Caco-2 (cell line): ENCODE data around the gene RGN. TPM values are rescaled to one million over a fixed set of nuclear protein-coding genes. Genes with fewer than 3 reads are reported as not detected.
A peak's percentile ranks its signal among the peaks of the same experiment; 100 is the strongest.
"Not testable (repeated sequence)": the region's sequence is repeated elsewhere in the genome, so short reads cannot be mapped to it uniquely, and the experiment has no call there.

Source experiments
- BruUV-seq: library from RNA; stranded (reverse); fragments of 400-500 nt; replicated peaks from 2 replicates; lab custom pipeline; 2021; lab: Mats Ljungman, UMichigan
- CTCF ChIA-PET: fragments of 300-600 bp; sonication (Branson Sonifier 250); formaldehyde crosslinking; loops from one replicate; lab custom pipeline; 2022; ENCODE audit warnings: antibody characterized with exemption; lab: Charles Lee
- POLR2A ChIA-PET: fragments of 300-600 bp; sonication (Branson Sonifier 250); formaldehyde crosslinking; loops from one replicate; lab custom pipeline; 2022; ENCODE audit warnings: antibody characterized with exemption; lab: Charles Lee
- DNase-seq, 2 experiments: peaks; one replicate each; pipeline versions ENCODE4 v3.0.0 to v3.0.0-alpha.2; 2020 to 2022
- H3K27me3 ChIP-seq: replicated peaks from 2 replicates; pipeline ENCODE4 v1.6.0; 2011; ENCODE audit warnings: low read length; ENCODE audit not compliant: control insufficient read depth, insufficient read depth
- H3K36me3 ChIP-seq: 2 replicates; pipeline ENCODE4 v1.5.1; 2011; ENCODE audit warnings: low read length; ENCODE audit not compliant: control insufficient read depth, insufficient read depth
- H3K4me1 ChIP-seq: fragments of 250-450 bp; sonication (Bioruptor Pico); 2 replicates; pipeline ENCODE4 v1.5.1; 2020; ENCODE audit warnings: mild to moderate bottlenecking
- H3K4me3 ChIP-seq: 2 replicates; pipeline ENCODE4 v1.5.1; 2011; ENCODE audit warnings: low read depth, mild to moderate bottlenecking, control low read depth, low read length
- H3K9me3 ChIP-seq: fragments of 250-450 bp; sonication (Bioruptor Pico); 2 replicates; pipeline ENCODE4 v1.5.1; 2020; ENCODE audit warnings: mild to moderate bottlenecking, moderate library complexity
- H3K27ac Mint-ChIP-seq: one replicate; pipeline ENCODE4 v1.8.0; 2022; ENCODE audit warnings: mixed read lengths; ENCODE audit not compliant: unreplicated experiment
- H3K27me3 Mint-ChIP-seq: one replicate; pipeline ENCODE4 v1.8.0; 2022; ENCODE audit warnings: mixed read lengths; ENCODE audit not compliant: insufficient read depth, unreplicated experiment
- H3K36me3 Mint-ChIP-seq: one replicate; pipeline ENCODE4 v1.8.0; 2022; ENCODE audit warnings: mild to moderate bottlenecking, mixed read lengths; ENCODE audit not compliant: insufficient read depth, unreplicated experiment
- H3K4me1 Mint-ChIP-seq: one replicate; pipeline ENCODE4 v1.8.0; 2022; ENCODE audit warnings: low read depth, mixed read lengths; ENCODE audit not compliant: unreplicated experiment
- H3K4me3 Mint-ChIP-seq: one replicate; pipeline ENCODE4 v1.8.0; 2022; ENCODE audit warnings: mild to moderate bottlenecking, moderate library complexity, mixed read lengths; ENCODE audit not compliant: unreplicated experiment
- H3K9me3 Mint-ChIP-seq: one replicate; pipeline ENCODE4 v1.8.0; 2022; ENCODE audit warnings: mixed read lengths; ENCODE audit not compliant: unreplicated experiment
- intact Hi-C: fragments of 100-400 bp; cut with micrococcal nuclease; formaldehyde crosslinking; loops from one replicate; pipeline ENCODE4 v1.10.0; 2022; ENCODE audit not compliant: unreplicated experiment
- total RNA-seq: library from RNA; stranded (reverse); gene quantifications from 2 replicates; pipeline ENCODE4 v1.2.3, GENCODE V29; 2022
- TF ChIP-seq, protein P1 (sequence below), 2 experiments: fragments of 200-600 bp in 1 of 2; IDR thresholded peaks; 1 replicate in 1 of 2; 2 replicates in 1 of 2; pipeline versions ENCODE4 v1.5.1 to v1.8.0; 2011 to 2022; ENCODE audit warnings: antibody characterized with exemption in 1 of 2, control low read depth in 1 of 2, inconsistent platforms in 1 of 2, low read depth in 1 of 2, low read length in 1 of 2, mild to moderate bottlenecking in 1 of 2, moderate library complexity in 1 of 2; ENCODE audit not compliant: insufficient read depth in 1 of 2, severe bottlenecking in 1 of 2, unreplicated experiment in 1 of 2

Gene RGN
- total RNA-seq, 1 experiment from 2014 or later = 36.2 TPM

DNA sequence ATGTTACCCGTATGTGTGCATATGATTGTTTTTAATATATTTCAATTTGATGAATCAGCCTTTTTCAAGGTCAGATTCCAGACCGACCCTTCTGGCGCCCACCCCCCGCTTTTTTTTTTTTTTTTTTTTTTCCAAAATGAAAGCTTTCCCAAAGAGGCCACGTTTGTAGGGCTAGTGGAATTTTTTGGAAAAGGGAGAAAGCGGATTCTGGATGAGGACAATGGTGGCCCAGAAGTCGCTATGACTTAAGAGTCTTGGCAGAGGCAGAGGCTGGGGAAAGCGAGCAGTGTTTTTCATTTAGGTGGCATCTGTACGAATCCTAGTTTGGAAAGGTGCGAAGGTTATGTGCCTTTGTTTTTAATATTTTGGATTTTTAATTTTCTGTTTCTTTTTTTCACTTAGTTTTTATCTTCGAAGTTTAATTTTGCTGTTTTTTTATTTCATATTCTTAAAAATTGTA lies 51.7 kb downstream of the RGN start:
- peak overlapping the region; percentile 84 for H3K4me3 Mint-ChIP-seq

DNA sequence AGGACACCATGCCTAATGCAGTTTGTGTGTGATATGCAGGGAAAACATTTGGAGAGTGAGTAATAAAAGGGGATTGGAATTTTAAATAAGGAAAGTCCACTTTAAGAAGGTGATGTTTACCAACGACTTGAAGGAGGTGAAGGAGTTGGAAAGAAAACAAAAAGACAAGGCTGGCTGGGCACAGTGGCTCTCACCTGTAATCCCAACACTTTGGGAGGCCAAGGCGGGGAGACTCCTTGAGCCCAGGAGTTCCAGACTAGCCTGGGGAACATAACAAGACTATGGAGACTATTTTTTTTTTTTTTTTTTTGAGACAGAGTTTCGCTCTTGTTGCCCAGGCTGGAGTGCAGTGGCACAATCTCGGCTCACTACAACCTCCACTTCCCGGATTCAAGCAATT lies 55.2 kb downstream of the RGN start:
- Mint-ChIP-seq H3K36me3 (peaks cover 8% of the 10 kb centered on the region), H3K4me1 (no peaks in the 10 kb centered on the region), H3K27ac (no peak overlapping the region), H3K27me3 (no peaks in the 10 kb centered on the region), H3K9me3 (no peaks in the 10 kb centered on the region), H3K4me3 (no peak overlapping the region)
- Histone ChIP-seq H3K27me3 (no peaks in the 10 kb centered on the region), H3K4me1 (no peaks in the 10 kb centered on the region), H3K36me3 (no peaks in the 10 kb centered on the region), H3K4me3 (no peak overlapping the region), H3K9me3 (no peaks in the 10 kb centered on the region)
- no peak for DNase-seq
- BruUV-seq = no TSS peak
- ChIA-PET CTCF (interaction anchor here (0.6 kb wide), 1 partner anchor 12 kb away, joined by 3 read pairs; the partner anchor contains the start of gene RBM10), POLR2A (no interaction called here)
- TF ChIP-seq, protein P1, sequence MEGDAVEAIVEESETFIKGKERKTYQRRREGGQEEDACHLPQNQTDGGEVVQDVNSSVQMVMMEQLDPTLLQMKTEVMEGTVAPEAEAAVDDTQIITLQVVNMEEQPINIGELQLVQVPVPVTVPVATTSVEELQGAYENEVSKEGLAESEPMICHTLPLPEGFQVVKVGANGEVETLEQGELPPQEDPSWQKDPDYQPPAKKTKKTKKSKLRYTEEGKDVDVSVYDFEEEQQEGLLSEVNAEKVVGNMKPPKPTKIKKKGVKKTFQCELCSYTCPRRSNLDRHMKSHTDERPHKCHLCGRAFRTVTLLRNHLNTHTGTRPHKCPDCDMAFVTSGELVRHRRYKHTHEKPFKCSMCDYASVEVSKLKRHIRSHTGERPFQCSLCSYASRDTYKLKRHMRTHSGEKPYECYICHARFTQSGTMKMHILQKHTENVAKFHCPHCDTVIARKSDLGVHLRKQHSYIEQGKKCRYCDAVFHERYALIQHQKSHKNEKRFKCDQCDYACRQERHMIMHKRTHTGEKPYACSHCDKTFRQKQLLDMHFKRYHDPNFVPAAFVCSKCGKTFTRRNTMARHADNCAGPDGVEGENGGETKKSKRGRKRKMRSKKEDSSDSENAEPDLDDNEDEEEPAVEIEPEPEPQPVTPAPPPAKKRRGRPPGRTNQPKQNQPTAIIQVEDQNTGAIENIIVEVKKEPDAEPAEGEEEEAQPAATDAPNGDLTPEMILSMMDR (IDR thresholded peaks at IDR 0.05; ENCODE audit: insufficient read depth in 1 of 2, low read depth in 1 of 2, low read length in 1 of 2, severe bottlenecking in 1 of 2, unreplicated experiment in 1 of 2) = no peak
- intact Hi-C loops = no loop called here

More for the DNA sequence above, 51.7 kb downstream of the RGN start:
- BruUV-seq = TSS peak; percentile 58
- DNase-seq = no peak
- Histone ChIP-seq H3K4me3 (peak overlapping the region; percentile 59), H3K4me1 (no peaks in the 10 kb centered on the region), H3K27me3 (no peaks in the 10 kb centered on the region), H3K36me3 (no peaks in the 10 kb centered on the region), H3K9me3 (no peaks in the 10 kb centered on the region)
- TF ChIP-seq, protein P1 (IDR thresholded peaks at IDR 0.05; ENCODE audit: insufficient read depth in 1 of 2, low read depth in 1 of 2, low read length in 1 of 2, severe bottlenecking in 1 of 2, unreplicated experiment in 1 of 2) = no peak
- POLR2A ChIA-PET = interaction anchor here (1.0 to 1.9 kb wide), 2 partner anchors 15 to 71 kb away, joined by 3 to 12 read pairs; partner anchors contain the start of genes NDUFB11 and RBM10
- intact Hi-C loops = no loop called here
- Mint-ChIP-seq H3K9me3 (no peaks in the 10 kb centered on the region), H3K36me3 (peaks cover 8% of the 10 kb centered on the region), H3K27ac (peak overlapping the region; percentile 31), H3K4me1 (no peaks in the 10 kb centered on the region), H3K27me3 (no peaks in the 10 kb centered on the region)
- CTCF ChIA-PET = interaction anchor here (1.5 kb wide), 1 partner anchor 15 kb away, joined by 6 read pairs; the partner anchor contains the start of genes NDUFB11 and RBM10

DNA sequence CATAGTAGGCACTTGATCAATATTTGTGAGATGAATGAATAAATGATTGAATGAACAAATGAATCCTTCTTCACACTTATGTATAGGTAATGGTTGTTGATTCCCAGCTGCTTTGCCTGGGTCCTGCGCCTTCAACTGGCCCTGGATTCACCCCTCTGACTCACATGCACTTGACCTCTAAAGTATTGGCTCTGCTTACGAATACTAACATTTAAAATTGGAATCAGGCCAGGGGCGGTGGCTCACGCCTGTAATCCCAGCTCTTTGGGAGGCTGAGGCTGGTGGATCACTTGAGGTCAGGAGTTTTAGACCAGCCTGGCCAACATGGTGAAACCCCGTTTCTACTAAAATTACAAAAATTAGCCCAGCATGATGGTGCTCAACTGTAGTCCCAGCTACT lies 57.4 kb downstream of the RGN start:
- H3K27ac Mint-ChIP-seq, H3K27me3 Mint-ChIP-seq, H3K4me1 ChIP-seq, H3K36me3 ChIP-seq, DNase-seq, H3K27me3 ChIP-seq, H3K36me3 Mint-ChIP-seq, BruUV-seq, POLR2A ChIA-PET, H3K4me3 Mint-ChIP-seq, H3K4me1 Mint-ChIP-seq, H3K9me3 ChIP-seq, H3K9me3 Mint-ChIP-seq, intact Hi-C loops, H3K4me3 ChIP-seq: not testable (repeated sequence)
- CTCF ChIA-PET = interaction anchor here (0.6 kb wide), 1 partner anchor 20 kb away, joined by 4 read pairs; no protein-coding TSS in a partner anchor
